GM10248 (cell line): ENCODE measurements around the gene RPL3.
A peak's percentile ranks its signal among the peaks of the same experiment; 100 is the strongest.

ENCODE experiments used
- CTCF ChIA-PET: fragments of 300-600 bp; sonication (Branson Sonifier 250); formaldehyde crosslinking; extraction: SDS; loops from one replicate; lab custom pipeline; 2021; ENCODE audit warnings: antibody characterized with exemption; lab: Yijun Ruan, JAX
- POLR2A ChIA-PET: fragments of 350-650 bp; sonication (Branson Sonifier 250); formaldehyde crosslinking; extraction: SDS; loops from one replicate; lab custom pipeline; 2020; ENCODE audit warnings: antibody characterized with exemption; lab: Yijun Ruan, JAX
- DNase-seq: peaks from one replicate; pipeline ENCODE4 v3.0.0; 2012; ENCODE audit errors: extremely low spot score
- CTCF ChIP-seq: IDR thresholded peaks from 2 replicates; pipeline ENCODE4 v1.5.1; 2012; ENCODE audit warnings: mild to moderate bottlenecking, low read depth; ENCODE audit errors: extremely low read depth, missing control alignments, control extremely low read depth

RPL3 gene

GRCh38 chr22:39287076-39287725 is 32.2 kb downstream of the RPL3 start:
- DNase-seq = peak; percentile 80
- ChIA-PET CTCF (interaction anchor here (0.8 to 2.1 kb wide), 4 partner anchors 16 to 30 kb away, joined by 3 to 6 read pairs (median 3); no protein-coding TSS in a partner anchor), POLR2A (interaction anchor here (0.8 kb wide), 1 partner anchor 31 kb away, joined by 3 read pairs; no protein-coding TSS in a partner anchor)
- TF ChIP-seq CTCF = no peak

GRCh38 chr22:39284983-39285382 is 34.4 kb downstream of the RPL3 start:
- ChIA-PET CTCF (no interaction called here), POLR2A (no interaction called here)
- no peak for TF ChIP-seq CTCF
- DNase-seq = no peak

- POLR2A ChIA-PET = no interaction called here
- no peak for TF ChIP-seq CTCF
- CTCF ChIA-PET = interaction anchor here (0.9 kb wide), 1 partner anchor 13 kb away, joined by 3 read pairs; no protein-coding TSS in a partner anchor
- DNase-seq = no peak
Measured at GRCh38 chr22:39284142-39284980, 35.1 kb downstream of the RPL3 start.

GRCh38 chr22:39283322-39284141 is 35.9 kb downstream of the RPL3 start:
- TF ChIP-seq CTCF = no peak

GRCh38 chr22:39282645-39283321 is 36.6 kb downstream of the RPL3 start:
- peak; percentile 13 for TF ChIP-seq CTCF
- ChIA-PET POLR2A (no interaction called here), CTCF (interaction anchor here (0.6 to 1.3 kb wide), 3 partner anchors 15 to 112 kb away, joined by 3 read pairs; no protein-coding TSS in a partner anchor)
- no peak for DNase-seq

More at GRCh38 chr22:39283322-39284141, 35.9 kb downstream of the RPL3 start:
- DNase-seq = no peak
- ChIA-PET POLR2A (no interaction called here), CTCF (interaction anchor here (0.6 to 1.3 kb wide), 4 partner anchors 14 to 112 kb away, joined by 3 read pairs; no protein-coding TSS in a partner anchor)
